ENCODE results near the gene PACSIN2.
"Not testable (repeated sequence)": the region's sequence is repeated elsewhere in the genome, so short reads cannot be mapped to it uniquely, and the experiment has no call there.

The PACSIN2 gene

GRCh38 chr22:42932197-42932519 is 82.8 kb downstream of the PACSIN2 start:
- in situ Hi-C loops (cut with MboI; ENCODE audit: low sequenced_read_pairs): no loop called here

GRCh38 chr22:42931421-42932196 is 83.3 kb downstream of the PACSIN2 start:
- in situ Hi-C loops (cut with MboI; ENCODE audit: low sequenced_read_pairs): no loop called here

GRCh38 chr22:42930810-42931420 is 84.0 kb downstream of the PACSIN2 start:
- in situ Hi-C loops (cut with MboI; ENCODE audit: low sequenced_read_pairs): no loop called here

- in situ Hi-C loops (cut with MboI; ENCODE audit: low sequenced_read_pairs): no loop called here
Measured at GRCh38 chr22:42929838-42930155, 85.2 kb downstream of the PACSIN2 start.

GRCh38 chr22:42928969-42929837 is 85.7 kb downstream of the PACSIN2 start:
- in situ Hi-C loops (cut with MboI; ENCODE audit: low sequenced_read_pairs): no loop called here

GRCh38 chr22:42927966-42928365 is 87.0 kb downstream of the PACSIN2 start:
- in situ Hi-C loops (cut with MboI; ENCODE audit: low sequenced_read_pairs): no loop called here

GRCh38 chr22:42926768-42927167 is 88.2 kb downstream of the PACSIN2 start:
- in situ Hi-C loops (cut with MboI; ENCODE audit: low sequenced_read_pairs): no loop called here

GRCh38 chr22:42926104-42926503 is 88.8 kb downstream of the PACSIN2 start:
- in situ Hi-C loops (cut with MboI; ENCODE audit: low sequenced_read_pairs): no loop called here

GRCh38 chr22:42925598-42925997 is 89.4 kb downstream of the PACSIN2 start:
- in situ Hi-C loops (cut with MboI; ENCODE audit: low sequenced_read_pairs): no loop called here

- in situ Hi-C loops (cut with MboI; ENCODE audit: low sequenced_read_pairs): not testable (repeated sequence)
Measured at GRCh38 chr22:42925031-42925430, 89.9 kb downstream of the PACSIN2 start.

GRCh38 chr22:42924436-42924835 is 90.5 kb downstream of the PACSIN2 start:
- in situ Hi-C loops (cut with MboI; ENCODE audit: low sequenced_read_pairs): no loop called here

GRCh38 chr22:42922374-42923191 is 92.4 kb downstream of the PACSIN2 start:
- in situ Hi-C loops (cut with MboI; ENCODE audit: low sequenced_read_pairs): no loop called here

- in situ Hi-C loops (cut with MboI; ENCODE audit: low sequenced_read_pairs): no loop called here
Measured at GRCh38 chr22:42920101-42920820, 94.7 kb downstream of the PACSIN2 start.

- in situ Hi-C loops (cut with MboI; ENCODE audit: low sequenced_read_pairs): no loop called here
Measured at GRCh38 chr22:42919199-42919598, 95.8 kb downstream of the PACSIN2 start.

- in situ Hi-C loops (cut with MboI; ENCODE audit: low sequenced_read_pairs): no loop called here
Measured at GRCh38 chr22:42918500-42918899, 96.4 kb downstream of the PACSIN2 start.

GRCh38 chr22:42917358-42917757 is 97.6 kb downstream of the PACSIN2 start:
- in situ Hi-C loops (cut with MboI; ENCODE audit: low sequenced_read_pairs): not testable (repeated sequence)

- in situ Hi-C loops (cut with MboI; ENCODE audit: low sequenced_read_pairs): no loop called here
Measured at GRCh38 chr22:42915980-42916765, 98.8 kb downstream of the PACSIN2 start.

- in situ Hi-C loops (cut with MboI; ENCODE audit: low sequenced_read_pairs): no loop called here
Measured at GRCh38 chr22:42914511-42915076, 100.4 kb downstream of the PACSIN2 start.

- in situ Hi-C loops (cut with MboI; ENCODE audit: low sequenced_read_pairs): no loop called here
Measured at GRCh38 chr22:42913874-42914510, 101.0 kb downstream of the PACSIN2 start.
